ENCODE measurements around the gene CD160. TPM values are rescaled to one million over a fixed set of nuclear protein-coding genes. Genes with fewer than 3 reads are reported as not detected.

CD160 gene
- total and polyA plus RNA-seq, 10 donors, result 2.2 to 17.7 (median 5.8) TPM

GRCh38 chr1:145688328-145688727 lies 31.0 kb upstream of the CD160 start:
- Histone ChIP-seq H3K4me1 (peaks cover 0 to 29% (median 17%) of the 10 kb centered on the region in 6 donors), H3K9me3 (no peaks in the 10 kb centered on the region), H3K27me3 (replicated peaks in 1 of 7) (no peaks in the 10 kb centered on the region), H3K27ac (peak overlapping the region in 1 of 8 donors; percentile 44), H3K4me3 (no peak overlapping the region), H3K36me3 (no peaks in the 10 kb centered on the region)
- intact Hi-C loops (cut with DNase I; ENCODE audit: low total_unique reads), result no loop called here
- TF ChIP-seq CTCF (IDR thresholded peaks at IDR 0.05 in 8 of 11, conservative IDR thresholded peaks at IDR 0.05 in 3 of 11) (no peak), POLR2AphosphoS5 (IDR thresholded peaks at IDR 0.05) (no peak), POLR2A (IDR thresholded peaks at IDR 0.05) (no peak)
- DNase-seq, result no peak
- 82 to 86% (median 85%) methylated on average over 4 of the region's 4 CpGs for WGBS, 5 donors

- peaks cover 0 to 29% (median 17%) of the 10 kb centered on the region in 6 donors for H3K4me1 ChIP-seq
- no peak for DNase-seq
- no peaks in the 10 kb centered on the region for H3K27me3 ChIP-seq (replicated peaks in 1 of 7)
- H3K4me3 ChIP-seq, result no peak overlapping the region
- H3K36me3 ChIP-seq, result no peaks in the 10 kb centered on the region
- no peaks in the 10 kb centered on the region for H3K9me3 ChIP-seq
- peak overlapping the region in 4 of 8 donors; percentile 3 to 68 (median 44) for H3K27ac ChIP-seq
- 86 to 100% (median 90%) methylated on average over 1 to 6 of the region's 6 CpGs for WGBS, 5 donors
- no peak for TF ChIP-seq POLR2AphosphoS5 (IDR thresholded peaks at IDR 0.05)
- no peak for TF ChIP-seq POLR2A (IDR thresholded peaks at IDR 0.05)
- no peak for TF ChIP-seq CTCF (IDR thresholded peaks at IDR 0.05 in 8 of 11, conservative IDR thresholded peaks at IDR 0.05 in 3 of 11)
- intact Hi-C loops (cut with DNase I; ENCODE audit: low total_unique reads), result no loop called here
Measured at GRCh38 chr1:145688924-145689323, 30.4 kb upstream of the CD160 start.

- DNase-seq, result no peak
- Histone ChIP-seq H3K36me3 (no peaks in the 10 kb centered on the region), H3K4me3 (no peak overlapping the region), H3K27ac (peak overlapping the region in 4 of 8 donors; percentile 14 to 68 (median 44)), H3K27me3 (replicated peaks in 1 of 7) (no peaks in the 10 kb centered on the region), H3K9me3 (no peaks in the 10 kb centered on the region), H3K4me1 (peaks cover 0 to 29% (median 17%) of the 10 kb centered on the region in 6 donors)
- intact Hi-C loops (cut with DNase I; ENCODE audit: low total_unique reads), result no loop called here
- TF ChIP-seq POLR2A (IDR thresholded peaks at IDR 0.05) (no peak), CTCF (IDR thresholded peaks at IDR 0.05 in 8 of 11, conservative IDR thresholded peaks at IDR 0.05 in 3 of 11) (no peak), POLR2AphosphoS5 (IDR thresholded peaks at IDR 0.05) (no peak)
- WGBS, 5 donors, result 93 to 95% (median 93%) methylated on average over 6 of the region's 6 CpGs
Measured at GRCh38 chr1:145689922-145690321, 29.4 kb upstream of the CD160 start.

GRCh38 chr1:145690587-145691558 lies 28.4 kb upstream of the CD160 start:
- no peaks in the 10 kb centered on the region for H3K36me3 ChIP-seq
- peak overlapping the region in 4 of 8 donors; percentile 2 to 68 (median 40) for H3K27ac ChIP-seq
- no peak overlapping the region for H3K4me3 ChIP-seq
- no peaks in the 10 kb centered on the region for H3K27me3 ChIP-seq (replicated peaks in 1 of 7)
- intact Hi-C loops (cut with DNase I; ENCODE audit: low total_unique reads), result no loop called here
- WGBS, 5 donors, result 62 to 64% (median 62%) methylated on average over 5 of the region's 5 CpGs
- TF ChIP-seq POLR2AphosphoS5 (IDR thresholded peaks at IDR 0.05), result no peak
- no peak for TF ChIP-seq CTCF (IDR thresholded peaks at IDR 0.05 in 8 of 11, conservative IDR thresholded peaks at IDR 0.05 in 3 of 11)
- no peak for TF ChIP-seq POLR2A (IDR thresholded peaks at IDR 0.05)
- H3K4me1 ChIP-seq, result peaks cover 0 to 29% (median 17%) of the 10 kb centered on the region in 6 donors
- no peak for DNase-seq
- H3K9me3 ChIP-seq, result no peaks in the 10 kb centered on the region
